Smooth muscle cell (in vitro differentiated cells): ENCODE data around the gene VIPAS39. TPM values are rescaled to one million over a fixed set of nuclear protein-coding genes. Genes with fewer than 3 reads are reported as not detected.

ENCODE experiments used
- DNase-seq: peaks from one replicate; lab custom pipeline; 2025; ENCODE audit not compliant: unreplicated experiment; lab: John Stamatoyannopoulos, UW
- H2AFZ ChIP-seq: fragments of 200-600 bp; sonication (generic); 2 replicates; pipeline ENCODE4 v1.6.0; 2016; ENCODE audit warnings: antibody characterized with exemption, low read depth, mild to moderate bottlenecking
- H3F3A ChIP-seq: fragments of 200-600 bp; sonication (generic); 2 replicates; pipeline ENCODE4 v1.6.0; 2017; ENCODE audit warnings: antibody characterized with exemption, low read depth
- H3K27ac ChIP-seq: fragments of 200-600 bp; sonication (generic); 2 replicates; pipeline ENCODE4 v1.5.1; 2016; ENCODE audit warnings: low read depth, mild to moderate bottlenecking
- H3K27me3 ChIP-seq: fragments of 200-600 bp; sonication (generic); 2 replicates; pipeline ENCODE4 v1.6.1; 2016; ENCODE audit warnings: low read depth, mild to moderate bottlenecking
- H3K36me3 ChIP-seq: fragments of 200-600 bp; sonication (generic); 2 replicates; pipeline ENCODE4 v1.5.1; 2016; ENCODE audit warnings: low read depth
- H3K4me1 ChIP-seq: fragments of 200-600 bp; sonication (generic); 2 replicates; pipeline ENCODE4 v1.5.1; 2016; ENCODE audit warnings: low read depth
- H3K4me2 ChIP-seq: fragments of 200-600 bp; sonication (generic); 2 replicates; pipeline ENCODE4 v1.6.0; 2016; ENCODE audit warnings: mild to moderate bottlenecking
- H3K4me3 ChIP-seq: fragments of 200-600 bp; sonication (generic); 2 replicates; pipeline ENCODE4 v1.5.1; 2016; ENCODE audit warnings: mild to moderate bottlenecking
- H3K79me2 ChIP-seq: fragments of 200-600 bp; sonication (generic); 2 replicates; pipeline ENCODE4 v1.6.0; 2016; ENCODE audit warnings: low read depth, mild to moderate bottlenecking
- H3K9ac ChIP-seq: fragments of 200-600 bp; sonication (generic); 2 replicates; pipeline ENCODE4 v1.6.0; 2016; ENCODE audit warnings: low read depth
- H3K9me3 ChIP-seq: fragments of 200-600 bp; sonication (generic); replicated peaks from 2 replicates; pipeline ENCODE4 v1.5.1; 2016; ENCODE audit warnings: low read depth
- H4K20me1 ChIP-seq: fragments of 200-600 bp; sonication (generic); 2 replicates; pipeline ENCODE4 v1.6.0; 2016; ENCODE audit warnings: low read depth
- WGBS: methylation state at CpG from one replicate; pipeline ENCODE4 v1.1.7; 2016; ENCODE audit warnings: low lambda C conversion rate; 5-methylcytosine and 5-hydroxymethylcytosine counted together
- polyA plus RNA-seq: library from polyadenylated mRNA; unstranded; fragments of >200 nt; fragmentation: Nextera tagmentation; extraction: Ambion mirVana; gene quantifications from 2 replicates; pipeline ENCODE4 v1.2.1, GENCODE V29; 2016
- small RNA-seq: library from RNA; depleted of rRNA; stranded (forward); fragments of <200 nt; gene quantifications from one replicate; pipeline ENCODE3, GENCODE V24; 2014
- total RNA-seq: library from RNA; depleted of rRNA; stranded (reverse); fragments of >200 nt; gene quantifications from 2 replicates; pipeline ENCODE4 v1.2.3, GENCODE V29; 2014
- TF ChIP-seq, protein P1 (sequence below): fragments of 200-600 bp; sonication (generic); IDR thresholded peaks from 2 replicates; pipeline ENCODE4 v1.5.1; 2017; ENCODE audit warnings: borderline replicate concordance, mild to moderate bottlenecking, antibody characterized with exemption; ENCODE audit not compliant: insufficient read depth, poor library complexity, severe bottlenecking

The VIPAS39 gene
- total and polyA plus RNA-seq, 2 experiments from 2014 or later, result 12.3 to 55.5 TPM

DNA sequence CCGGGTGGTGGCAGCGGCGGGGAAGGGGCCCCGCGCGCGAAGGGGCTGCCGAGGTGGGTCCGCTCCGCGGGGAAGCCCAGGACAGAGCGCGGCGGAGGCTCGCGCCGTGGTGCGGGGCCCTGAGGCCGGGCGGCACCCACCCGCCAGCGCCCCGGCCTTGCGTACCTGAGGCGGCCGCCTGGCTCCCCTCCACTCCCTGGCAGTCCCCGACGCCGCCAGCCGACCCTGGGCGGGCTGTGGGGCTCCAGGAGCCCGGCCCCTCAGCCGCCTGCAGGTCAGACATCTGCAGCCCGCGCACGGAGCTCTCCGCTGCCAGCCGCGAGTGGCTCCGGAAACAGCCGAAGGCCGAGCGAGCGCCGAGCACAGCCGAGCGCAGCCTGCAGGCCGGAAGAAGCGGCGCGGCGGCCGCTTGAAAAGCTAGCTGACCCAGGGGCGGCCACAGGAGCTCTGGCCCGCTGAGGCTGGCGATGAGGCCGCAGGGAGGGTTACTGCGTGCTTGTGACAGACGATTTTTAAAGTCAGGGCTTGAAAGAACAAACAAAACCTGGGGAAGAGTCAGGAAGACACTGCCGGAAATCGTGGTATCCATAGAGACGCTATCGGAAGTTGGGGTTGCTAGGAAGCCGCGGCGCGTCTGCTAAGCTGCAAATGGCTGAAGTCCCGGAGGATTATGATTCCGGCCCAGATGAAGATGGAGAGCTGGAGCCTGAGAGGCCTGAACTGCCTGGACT is 80.5 kb downstream of the VIPAS39 start, which contains the start of the genes SAMD15 and TMED8:
TSS of gene SAMD15 (plus strand) at position 609 of the 731 bp plus-strand sequence. CDS start at position 649, 40 bp downstream.
TSS of gene TMED8 (minus strand) at position 324 of the 731 bp plus-strand sequence. CDS start at position 283, 41 bp downstream.
- Histone ChIP-seq H2AFZ (peak within 1 kb of the TSS; percentile 95), H3F3A (peaks cover 10% of the 10 kb centered on the region), H3K4me1 (peaks cover 27% of the 10 kb centered on the region), H4K20me1 (peaks cover 6% of the 10 kb centered on the region), H3K4me2 (peak within 1 kb of the TSS; percentile 88), H3K9ac (peak within 1 kb of the TSS; percentile 94), H3K9me3 (no peaks in the 10 kb centered on the region), H3K79me2 (peaks cover 31% of the 10 kb centered on the region), H3K27me3 (no peaks in the 10 kb centered on the region), H3K27ac (peak within 1 kb of the TSS; percentile 96), H3K36me3 (no peaks in the 10 kb centered on the region), H3K4me3 (peak within 1 kb of the TSS; percentile 98)
- TF ChIP-seq, protein P1, sequence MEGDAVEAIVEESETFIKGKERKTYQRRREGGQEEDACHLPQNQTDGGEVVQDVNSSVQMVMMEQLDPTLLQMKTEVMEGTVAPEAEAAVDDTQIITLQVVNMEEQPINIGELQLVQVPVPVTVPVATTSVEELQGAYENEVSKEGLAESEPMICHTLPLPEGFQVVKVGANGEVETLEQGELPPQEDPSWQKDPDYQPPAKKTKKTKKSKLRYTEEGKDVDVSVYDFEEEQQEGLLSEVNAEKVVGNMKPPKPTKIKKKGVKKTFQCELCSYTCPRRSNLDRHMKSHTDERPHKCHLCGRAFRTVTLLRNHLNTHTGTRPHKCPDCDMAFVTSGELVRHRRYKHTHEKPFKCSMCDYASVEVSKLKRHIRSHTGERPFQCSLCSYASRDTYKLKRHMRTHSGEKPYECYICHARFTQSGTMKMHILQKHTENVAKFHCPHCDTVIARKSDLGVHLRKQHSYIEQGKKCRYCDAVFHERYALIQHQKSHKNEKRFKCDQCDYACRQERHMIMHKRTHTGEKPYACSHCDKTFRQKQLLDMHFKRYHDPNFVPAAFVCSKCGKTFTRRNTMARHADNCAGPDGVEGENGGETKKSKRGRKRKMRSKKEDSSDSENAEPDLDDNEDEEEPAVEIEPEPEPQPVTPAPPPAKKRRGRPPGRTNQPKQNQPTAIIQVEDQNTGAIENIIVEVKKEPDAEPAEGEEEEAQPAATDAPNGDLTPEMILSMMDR, result no peak
- peak; percentile 65 for DNase-seq
- under 1% methylated on average over 69 of the region's 69 CpGs for WGBS

Small RNAs within 50 kb of the gene (small RNA-seq; reads per million reads assigned to genes)
- gene RF00404, result not detected

Other genes starting within 250 kb of the VIPAS39 start
- gene NGB, start 186.4 kb downstream of the VIPAS39 start, total RNA-seq, result not detected in 2 replicates
- gene NGB, start 186.4 kb downstream of the VIPAS39 start, polyA plus RNA-seq, result not detected in 2 replicates
- 15.9 and 22.5 TPM in 2 replicates for gene POMT2, start 136.7 kb downstream of the VIPAS39 start, total RNA-seq
- gene POMT2, start 136.7 kb downstream of the VIPAS39 start, polyA plus RNA-seq, result 39.8 and 52.8 TPM in 2 replicates
- 15.1 and 29.1 TPM in 2 replicates for gene GSTZ1, start 136.6 kb downstream of the VIPAS39 start, total RNA-seq
- gene GSTZ1, start 136.6 kb downstream of the VIPAS39 start, polyA plus RNA-seq, result 17.0 and 26.9 TPM in 2 replicates
- gene TMED8, start 80.5 kb downstream of the VIPAS39 start, total RNA-seq, result 12.2 and 16.0 TPM in 2 replicates
- gene TMED8, start 80.5 kb downstream of the VIPAS39 start, polyA plus RNA-seq, result 3.9 and 4.5 TPM in 2 replicates
- gene SAMD15, start 80.2 kb downstream of the VIPAS39 start, total RNA-seq, result 1.1 TPM in 2 replicates
- gene SAMD15, start 80.2 kb downstream of the VIPAS39 start, polyA plus RNA-seq, result 0.49 TPM in 1 of 2 replicates, not detected in the other
- gene NOXRED1, start 34.1 kb downstream of the VIPAS39 start, total RNA-seq, result 0.36 and 0.49 TPM in 2 replicates
- 0.14 and 0.33 TPM in 2 replicates for gene NOXRED1, start 34.1 kb downstream of the VIPAS39 start, polyA plus RNA-seq
- 57.6 and 88.5 TPM in 2 replicates for gene AHSA1, start 492 bp upstream of the VIPAS39 start, total RNA-seq
- 92.8 and 94.6 TPM in 2 replicates for gene AHSA1, start 492 bp upstream of the VIPAS39 start, polyA plus RNA-seq
- gene ISM2, start 41.2 kb upstream of the VIPAS39 start, total RNA-seq, result 2.1 and 2.7 TPM in 2 replicates
- 0.57 and 0.78 TPM in 2 replicates for gene ISM2, start 41.2 kb upstream of the VIPAS39 start, polyA plus RNA-seq
- 24.8 and 36.2 TPM in 2 replicates for gene SPTLC2, start 159.0 kb upstream of the VIPAS39 start, total RNA-seq
- gene SPTLC2, start 159.0 kb upstream of the VIPAS39 start, polyA plus RNA-seq, result 21.8 and 23.4 TPM in 2 replicates